A204.1 (cell line): ENCODE data around the gene SBF2.

Experiments used
- FAIRE-seq: peaks from 2 replicates; lab custom pipeline; 2012; peaks lifted over from hg19 to GRCh38; lab: Jason Lieb, UNC

SBF2 gene

DNA sequence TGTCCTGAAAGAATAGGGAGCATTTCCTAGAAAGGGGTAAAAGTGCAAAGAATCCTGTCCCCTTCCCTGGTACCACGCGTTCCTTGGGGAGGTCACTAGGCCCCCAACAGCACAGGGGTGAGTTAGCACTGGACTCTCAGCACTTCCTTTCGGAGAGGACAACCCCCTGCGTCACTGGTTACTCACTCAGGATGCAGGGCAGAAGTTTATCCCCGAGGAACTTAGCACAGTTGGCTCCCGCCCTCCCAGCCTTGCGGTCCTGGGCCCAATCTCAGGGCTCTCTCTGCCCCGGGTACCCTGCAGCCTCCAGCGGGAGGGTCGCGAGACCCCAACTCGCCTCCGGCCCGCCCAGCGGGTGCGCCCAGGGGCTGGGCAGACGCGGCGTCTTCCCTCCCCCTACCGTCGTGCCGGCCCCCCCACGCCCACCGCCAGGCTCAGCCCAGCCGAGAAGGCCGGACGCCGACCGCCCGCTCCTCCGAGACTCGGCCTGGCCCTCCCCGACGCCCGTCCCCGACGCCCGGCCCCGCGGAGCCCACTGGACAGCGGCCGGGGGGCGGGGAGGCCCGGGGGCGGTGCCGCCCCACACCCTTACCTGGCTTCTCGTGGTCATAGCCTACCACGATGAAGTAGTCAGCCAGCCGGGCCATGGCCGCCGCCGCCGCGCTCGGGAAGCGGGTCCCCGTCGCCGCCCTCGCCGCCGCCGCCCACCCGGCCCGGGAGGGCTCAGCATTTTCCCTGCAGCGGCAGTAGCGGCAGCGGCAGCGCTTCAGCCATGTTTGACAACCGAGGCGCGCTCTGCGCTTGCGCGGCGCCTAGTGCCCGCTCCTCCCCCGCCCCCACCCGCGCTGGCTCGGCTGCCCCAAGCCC, at the start of gene SBF2:
Gene SBF2, minus strand, starts transcription at position 797 of the 867 bp plus-strand sequence. Its CDS starts 150 bp downstream, at position 647.
- FAIRE-seq, result no peak

DNA sequence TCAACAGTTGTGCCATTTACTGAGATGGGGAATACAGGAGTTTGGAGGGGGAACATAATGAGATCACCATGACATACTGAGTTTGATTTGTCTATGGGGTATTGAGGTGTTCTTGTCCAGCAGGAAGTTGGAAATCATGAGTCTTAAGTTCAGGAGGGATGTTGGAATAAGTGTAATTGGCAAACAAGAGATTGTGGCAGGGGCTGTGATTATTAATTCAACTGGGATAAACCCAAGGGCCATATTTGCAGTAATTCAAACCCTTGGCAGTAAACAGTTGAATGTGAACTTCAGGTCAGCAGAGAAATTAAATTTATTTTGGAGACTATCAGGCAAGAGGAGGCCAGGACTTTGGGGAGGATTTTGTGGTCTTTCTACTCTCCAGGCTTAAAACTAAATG, 44.3 kb upstream of the SBF2 start:
- no peak for FAIRE-seq

DNA sequence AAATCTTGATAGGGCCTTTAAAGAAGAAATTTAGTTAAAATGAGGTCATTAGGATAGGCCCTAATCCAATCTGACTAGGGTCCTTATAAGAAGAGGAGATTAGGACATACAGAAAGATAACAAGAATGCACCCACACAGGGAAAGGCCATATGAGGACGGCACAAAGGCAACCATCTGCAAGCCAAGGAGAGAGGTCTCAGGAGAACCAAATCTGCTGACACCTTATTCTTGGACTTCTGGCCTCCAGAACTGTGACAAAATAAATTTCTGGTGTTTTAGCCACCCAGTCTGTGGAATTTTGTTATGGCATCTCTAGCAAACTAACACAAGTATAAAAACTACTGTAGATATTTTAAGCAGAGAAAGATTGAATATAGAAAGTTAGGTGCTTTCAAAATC, 39.5 kb upstream of the SBF2 start:
- FAIRE-seq, result no peak

DNA sequence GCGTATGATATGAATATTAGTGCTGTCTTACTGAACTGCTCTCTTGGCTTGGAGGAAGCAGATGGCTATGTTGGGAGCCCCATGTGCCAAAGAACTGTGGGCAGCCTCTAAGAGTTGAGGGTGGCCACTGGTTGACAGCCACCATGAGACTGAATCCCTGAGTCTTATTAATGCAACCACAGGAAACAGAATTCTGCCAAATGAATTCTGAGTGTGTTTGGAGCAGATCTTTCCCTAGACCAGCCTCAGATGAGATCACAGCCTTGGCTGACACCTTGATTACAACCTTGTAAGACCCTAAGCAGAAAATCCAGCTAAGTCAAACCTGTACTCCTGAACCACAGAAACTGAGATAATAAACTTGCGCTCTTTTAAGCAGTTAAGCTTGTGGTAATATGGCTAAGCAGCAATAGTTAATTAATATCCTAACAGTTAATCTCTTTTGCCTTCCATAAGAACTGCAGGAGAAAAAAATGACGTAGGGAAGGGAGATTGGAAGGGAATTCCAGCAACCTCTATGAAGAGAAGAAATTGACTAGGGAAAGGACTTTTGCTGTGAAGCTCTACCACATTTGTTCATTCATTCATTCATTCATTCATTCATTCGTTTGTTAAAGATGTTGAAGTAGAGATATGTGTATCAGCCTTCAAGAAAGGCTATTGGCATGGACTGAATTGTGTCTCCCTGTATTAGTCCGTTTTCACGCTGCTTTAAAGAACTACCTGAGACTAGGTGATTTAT, 37.7 kb upstream of the SBF2 start:
- FAIRE-seq, result no peak

DNA sequence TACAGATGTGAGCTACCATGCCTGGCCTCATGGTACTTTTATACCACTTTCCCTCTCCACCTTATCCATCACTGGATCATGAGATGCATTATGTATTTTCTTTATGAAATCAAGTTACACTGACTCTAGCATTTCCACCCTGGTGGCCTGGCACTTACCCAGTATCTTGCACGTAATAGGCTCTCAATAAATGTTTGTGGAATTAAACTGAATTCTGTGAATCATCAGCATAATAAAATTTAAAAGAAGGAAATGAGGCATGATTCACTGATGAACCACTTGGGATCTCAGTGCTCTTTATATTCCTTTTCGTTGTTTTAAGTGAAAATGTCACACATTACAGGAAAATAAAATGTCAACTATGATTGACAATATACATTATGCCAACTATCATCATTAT, 35.9 kb upstream of the SBF2 start:
- FAIRE-seq, result no peak

DNA sequence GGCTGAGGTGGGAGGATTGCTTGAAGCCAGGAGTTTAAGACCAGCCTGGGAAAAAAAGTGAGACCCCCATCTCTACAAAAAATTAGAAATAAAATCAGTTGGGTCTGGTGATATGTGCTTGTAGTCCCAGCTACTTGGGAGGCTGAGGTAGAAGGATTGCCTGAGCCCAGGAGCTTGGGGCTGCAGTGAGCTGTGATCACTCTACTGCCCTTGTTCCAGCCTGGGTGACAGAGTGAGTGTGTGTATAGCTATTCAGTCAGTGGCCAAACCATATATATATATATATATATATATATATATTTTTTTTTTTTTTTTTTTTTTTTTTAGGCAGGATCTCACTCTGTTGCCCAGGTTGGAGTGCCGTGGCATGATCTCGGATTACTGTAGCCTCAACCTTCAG, 35.3 kb upstream of the SBF2 start:
- FAIRE-seq, result no peak

DNA sequence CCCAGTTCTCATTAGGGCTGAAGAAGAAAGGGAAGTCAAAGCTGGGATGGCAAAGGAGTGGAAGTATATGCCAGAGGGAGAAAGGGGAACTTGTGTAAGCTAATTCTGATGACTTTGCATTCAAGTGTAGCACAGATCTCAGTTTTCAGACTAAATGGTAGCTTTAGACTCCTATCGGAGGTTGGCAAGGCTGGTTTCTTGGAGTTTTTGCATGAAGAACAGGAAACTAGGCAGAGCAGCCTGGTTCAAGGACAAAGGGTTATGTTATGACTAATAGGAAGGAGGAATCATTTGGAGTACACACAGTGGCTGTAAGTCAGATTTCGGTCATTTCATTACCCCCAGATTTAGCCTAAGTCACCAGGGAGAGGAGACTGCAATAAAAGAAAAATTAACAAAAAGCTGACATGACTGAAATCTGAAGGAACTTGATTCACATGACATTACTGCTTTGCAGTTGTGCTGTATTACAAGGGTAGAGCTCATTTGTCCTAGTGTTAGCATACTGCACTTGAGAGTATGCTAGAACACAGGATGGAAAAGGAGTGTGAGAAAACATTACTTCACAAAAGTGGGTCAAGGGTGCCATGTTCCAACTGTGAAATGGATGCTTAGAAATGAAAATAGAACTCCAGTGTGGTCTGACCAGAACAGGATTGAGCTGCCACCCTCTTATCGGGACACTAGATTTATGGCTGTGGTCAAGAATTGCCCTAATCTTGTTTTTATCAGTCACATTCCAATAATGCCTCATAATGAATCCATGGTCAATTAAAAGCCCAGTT, 34.5 kb upstream of the SBF2 start:
- no peak for FAIRE-seq

DNA sequence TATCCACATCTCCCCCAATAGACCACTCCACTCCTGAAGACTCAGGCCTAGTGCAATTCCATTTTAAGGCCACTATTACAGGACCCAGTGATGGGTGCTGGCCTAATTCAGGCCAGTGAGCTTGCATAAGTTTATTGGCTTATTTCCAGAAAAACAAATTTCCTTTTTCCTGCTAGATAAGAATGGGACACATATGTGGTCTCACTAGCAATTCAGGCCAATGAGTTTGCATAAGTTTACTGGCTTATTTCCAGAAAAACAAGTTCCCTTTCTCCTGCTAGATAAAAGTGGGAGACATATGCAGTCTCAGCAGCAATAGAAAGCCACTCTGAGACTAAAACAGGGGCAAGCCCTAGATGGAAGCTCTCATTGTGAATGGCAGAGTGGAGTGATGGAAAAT, 33.2 kb upstream of the SBF2 start:
- FAIRE-seq, result no peak

DNA sequence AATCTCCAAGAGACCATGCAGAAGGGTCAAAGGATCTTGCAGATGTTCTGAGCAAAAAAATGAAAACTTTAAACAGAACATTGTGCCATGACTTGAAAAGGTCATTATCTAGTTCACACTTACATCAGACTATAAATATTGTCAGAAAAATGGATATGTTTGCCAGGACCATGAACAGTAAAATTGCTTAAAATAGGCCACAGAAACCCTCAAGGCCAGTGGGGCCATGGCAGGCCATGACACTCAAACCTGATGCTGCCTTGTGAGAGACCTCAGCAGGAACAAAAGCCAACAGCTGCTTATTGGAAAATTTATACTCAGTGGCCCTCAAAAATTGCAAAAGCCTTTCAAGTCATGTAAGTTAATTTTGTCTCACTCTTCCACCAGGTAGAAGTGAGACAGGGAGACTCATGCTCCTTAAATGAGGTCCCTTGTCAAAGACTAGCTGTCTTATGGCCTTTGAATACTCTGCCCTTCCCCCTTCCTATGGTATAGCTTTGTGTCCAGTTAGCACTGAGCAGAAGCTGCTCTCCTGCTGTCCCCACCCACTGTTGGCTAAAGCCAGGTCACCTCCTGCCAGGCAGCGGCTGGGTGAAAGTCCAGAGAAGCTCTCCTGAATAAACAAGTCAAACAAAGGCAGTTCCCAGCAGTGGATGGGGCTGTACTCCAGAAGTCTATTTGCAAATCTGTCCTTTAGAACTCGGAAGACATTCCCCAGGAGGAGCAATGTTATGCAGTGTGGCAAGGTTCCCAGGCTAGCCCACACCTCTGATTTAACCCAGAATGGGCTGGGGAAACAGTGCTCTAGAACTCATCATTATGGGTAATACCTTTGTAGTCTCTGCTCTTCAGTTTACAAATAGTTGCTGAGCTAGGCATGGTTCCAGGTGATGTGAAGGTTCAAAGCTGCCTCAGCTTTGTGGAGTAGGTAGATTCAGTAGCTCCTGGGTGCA, 32.3 kb upstream of the SBF2 start:
- FAIRE-seq, result no peak

DNA sequence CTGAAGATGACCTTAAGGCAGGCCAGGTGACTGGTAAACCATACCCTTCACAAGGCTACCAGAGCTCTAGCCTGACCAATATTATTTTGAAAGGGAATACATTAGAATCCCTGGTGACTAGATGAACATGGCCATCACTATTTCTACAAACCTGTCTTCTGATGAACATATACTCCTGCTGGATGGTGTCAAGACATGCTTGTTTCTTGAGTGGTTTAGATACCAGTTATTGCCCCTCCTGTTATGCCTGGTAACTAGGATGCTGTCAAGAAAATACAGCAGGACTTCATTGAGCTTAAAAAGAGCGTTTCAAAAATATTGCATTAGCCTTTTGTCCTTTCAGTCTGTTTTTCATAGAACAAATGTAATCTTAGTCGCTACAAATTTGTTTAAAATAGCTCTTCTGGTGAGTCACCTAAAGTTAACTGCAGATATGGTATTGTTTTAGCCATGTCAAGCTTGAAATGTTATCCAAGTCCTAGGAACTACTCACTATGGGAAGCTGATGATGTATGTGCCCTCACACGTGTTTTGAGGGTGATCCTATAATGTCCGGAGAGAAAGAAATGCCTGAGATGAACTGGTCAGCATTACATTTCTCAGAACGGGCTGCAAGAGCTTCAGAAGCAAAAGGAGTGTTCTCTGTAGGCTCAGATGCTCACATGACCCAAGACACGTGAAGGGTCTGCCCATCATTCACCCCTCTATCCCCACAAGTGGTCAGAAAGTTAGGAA, 31.4 kb upstream of the SBF2 start:
- no peak for FAIRE-seq

DNA sequence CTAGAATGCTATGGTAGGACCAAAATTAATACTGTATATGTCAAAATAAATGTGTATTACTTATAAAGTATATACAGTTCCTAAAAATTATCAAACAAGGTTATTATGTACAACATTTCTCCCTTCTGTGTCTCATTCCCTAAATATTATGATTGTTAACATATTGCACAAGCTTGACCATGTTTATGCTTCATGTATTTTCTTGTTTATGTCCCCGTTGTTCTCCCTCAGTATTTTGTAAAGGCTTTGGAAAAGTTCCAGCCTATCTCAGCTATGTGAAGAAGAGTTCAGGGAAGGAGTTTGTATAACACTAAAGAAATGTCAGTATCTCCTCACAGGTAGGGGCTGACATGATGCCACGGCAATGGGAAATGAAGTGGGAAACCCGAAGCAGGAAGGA, 30.5 kb upstream of the SBF2 start:
- no peak for FAIRE-seq

DNA sequence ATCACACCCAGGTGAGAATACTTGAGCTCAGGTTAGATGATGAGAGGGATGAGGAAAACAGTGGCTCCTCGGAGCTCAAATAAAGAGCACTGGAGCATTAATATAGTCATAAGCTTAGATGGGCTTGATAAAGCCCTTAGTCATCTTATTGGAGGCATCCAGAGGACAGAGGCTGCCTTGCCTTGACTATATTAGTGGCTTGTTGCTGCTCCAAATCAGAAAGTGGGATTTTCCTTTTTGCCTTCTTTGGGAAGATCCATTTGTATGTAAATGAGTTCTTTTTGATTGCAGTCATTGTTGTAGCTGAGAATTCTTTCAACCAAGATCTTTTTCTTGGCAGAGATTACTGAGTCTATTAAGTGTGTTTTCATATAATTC, 29.8 kb upstream of the SBF2 start:
- FAIRE-seq, result no peak

DNA sequence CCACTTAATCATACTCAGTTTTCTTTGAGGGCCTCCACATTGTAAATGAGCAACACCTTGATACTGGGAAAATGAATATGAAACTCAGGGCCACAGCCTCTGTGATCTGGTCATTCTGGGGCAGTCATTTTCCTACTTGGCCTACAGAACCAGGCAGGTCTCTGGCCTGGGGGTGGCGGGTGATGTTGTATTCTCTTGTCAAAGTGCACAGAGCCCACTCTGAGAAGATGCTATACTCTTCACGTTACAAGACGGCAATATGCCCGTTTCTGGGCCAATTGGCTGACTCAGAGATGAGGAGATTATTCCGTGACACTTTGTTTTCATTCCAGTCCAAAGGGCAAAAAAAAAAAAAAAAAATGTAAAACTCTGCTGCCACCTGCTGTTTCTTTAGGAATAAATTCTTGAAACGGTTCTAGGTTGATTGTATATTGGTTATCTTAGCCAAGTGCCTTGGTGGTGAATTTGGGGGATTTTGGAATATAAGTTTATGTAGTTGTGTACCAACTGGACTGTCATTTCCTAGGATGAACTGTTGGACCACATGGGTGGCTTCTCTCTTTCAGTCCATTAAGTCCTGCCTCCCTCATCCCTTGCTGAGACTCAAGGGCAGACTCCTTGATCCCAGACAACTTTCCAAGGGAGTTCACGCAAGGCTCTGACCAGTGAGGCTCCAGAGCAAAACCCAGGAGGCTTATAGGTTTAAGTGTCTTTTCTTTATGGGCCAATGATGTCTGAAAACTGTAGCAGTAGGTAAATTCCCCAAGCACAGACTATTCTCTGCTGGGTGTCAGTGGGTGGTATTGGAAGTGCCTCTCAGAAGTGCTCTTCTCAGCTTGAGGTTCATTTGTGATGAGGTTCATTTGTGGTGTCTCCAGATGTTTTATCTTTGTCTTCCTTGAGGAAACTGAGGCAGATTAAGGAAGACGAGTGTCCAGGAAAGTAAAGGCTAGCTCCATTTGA, 29.1 kb upstream of the SBF2 start:
- peak; percentile 96 for FAIRE-seq

DNA sequence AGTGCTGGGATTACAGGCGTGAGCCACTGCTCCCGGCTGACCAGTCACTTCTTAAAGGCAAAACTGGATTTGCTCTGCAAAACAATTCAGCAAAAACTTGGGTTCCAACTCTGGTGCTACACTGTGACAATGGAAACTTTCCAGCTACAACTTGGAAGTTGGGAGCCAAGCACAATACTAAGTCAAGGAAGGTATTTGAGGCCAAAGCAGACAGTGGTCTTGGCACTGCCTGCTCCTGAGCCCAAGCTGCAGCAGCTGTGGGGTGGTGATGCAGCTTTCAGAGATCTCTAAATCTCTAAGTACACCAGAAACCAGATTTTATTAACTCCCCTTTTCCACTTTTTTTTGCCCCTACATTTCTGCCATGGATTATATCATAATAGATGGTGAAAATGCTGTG, 28.4 kb upstream of the SBF2 start:
- FAIRE-seq, result no peak

DNA sequence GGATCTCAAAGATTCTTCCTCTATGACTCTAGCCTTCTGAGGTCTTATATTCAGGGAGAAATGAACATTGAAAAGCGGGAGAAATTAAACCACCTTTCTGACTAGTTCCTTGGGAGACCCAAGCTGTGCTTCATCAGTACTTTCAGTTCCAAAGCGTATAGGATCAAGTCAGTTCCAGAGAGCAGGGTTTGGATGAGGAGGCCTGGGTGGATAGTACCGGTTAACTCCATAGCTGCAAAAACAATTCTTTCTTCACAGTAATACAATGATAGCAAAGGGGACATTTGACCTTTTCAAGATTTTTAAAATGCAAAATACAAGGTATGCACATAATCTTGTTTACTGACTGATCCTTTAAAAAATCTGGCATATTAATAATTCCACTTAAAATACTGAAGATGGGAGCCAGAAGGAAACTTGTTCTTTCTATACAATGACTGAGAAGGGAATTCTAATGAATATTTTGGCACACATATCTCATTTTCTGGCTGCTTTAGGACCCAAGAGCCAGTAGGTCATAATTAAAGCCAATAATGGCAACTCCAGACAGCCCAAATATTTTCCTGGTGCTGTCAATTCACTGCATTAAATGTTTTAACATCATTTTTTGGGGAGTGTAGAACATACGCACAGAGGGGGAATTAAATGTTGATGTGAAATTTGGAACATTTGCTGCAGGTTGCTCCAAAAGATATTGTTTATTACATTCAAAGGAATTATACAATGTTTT, 26.9 kb upstream of the SBF2 start:
- no peak for FAIRE-seq

DNA sequence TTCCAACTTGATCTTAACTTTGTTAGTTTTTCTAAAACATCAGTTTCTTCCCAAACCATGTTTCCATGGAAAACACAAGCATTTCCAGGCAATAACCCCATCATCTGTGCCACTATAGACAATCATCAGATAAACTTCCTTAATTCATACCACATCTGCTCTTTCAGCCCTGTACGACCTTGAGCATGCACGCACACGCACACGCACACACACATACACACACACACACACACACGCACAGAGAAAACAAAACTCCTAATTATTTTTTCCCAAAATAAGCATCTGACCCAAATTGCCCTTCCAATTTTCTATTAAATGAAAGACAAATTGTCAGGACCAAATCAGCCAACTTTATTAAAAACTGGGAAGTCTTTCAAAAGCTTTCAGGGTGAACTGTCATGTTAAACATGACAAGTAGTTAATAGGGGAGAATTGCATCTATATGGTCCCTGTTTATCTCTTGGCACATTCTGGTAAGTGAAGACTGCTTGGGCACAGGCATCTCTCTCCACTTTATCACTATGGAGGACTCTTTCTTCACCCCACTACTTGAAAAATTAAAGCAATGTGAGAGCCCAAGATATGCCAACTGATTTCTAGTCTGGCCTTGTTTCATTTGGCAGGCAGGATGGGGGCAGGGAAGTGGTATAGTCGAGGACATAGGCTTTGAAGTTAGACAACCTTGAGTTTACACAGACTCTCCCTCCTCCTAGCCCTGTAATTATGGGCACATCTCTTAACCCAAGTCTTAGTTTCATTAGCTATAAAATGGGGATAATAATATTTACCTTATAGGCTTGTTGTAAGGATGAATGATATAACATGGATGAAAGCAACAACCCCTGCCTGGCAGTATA, 25.9 kb upstream of the SBF2 start:
- no peak for FAIRE-seq

DNA sequence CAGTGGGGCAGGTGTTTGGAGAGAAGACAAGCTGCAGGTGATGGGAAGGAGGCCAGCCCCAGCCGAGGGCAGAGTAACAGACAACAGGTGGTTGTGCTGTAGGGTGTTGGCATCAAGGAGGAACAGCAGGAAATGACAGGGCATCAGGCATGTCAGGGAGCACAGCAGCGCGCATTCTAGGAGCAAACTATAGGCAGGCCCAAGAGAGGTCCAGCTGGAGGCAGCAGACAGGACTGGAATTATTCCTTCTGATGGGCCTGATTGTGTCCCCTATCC, 24.4 kb upstream of the SBF2 start:
- no peak for FAIRE-seq

DNA sequence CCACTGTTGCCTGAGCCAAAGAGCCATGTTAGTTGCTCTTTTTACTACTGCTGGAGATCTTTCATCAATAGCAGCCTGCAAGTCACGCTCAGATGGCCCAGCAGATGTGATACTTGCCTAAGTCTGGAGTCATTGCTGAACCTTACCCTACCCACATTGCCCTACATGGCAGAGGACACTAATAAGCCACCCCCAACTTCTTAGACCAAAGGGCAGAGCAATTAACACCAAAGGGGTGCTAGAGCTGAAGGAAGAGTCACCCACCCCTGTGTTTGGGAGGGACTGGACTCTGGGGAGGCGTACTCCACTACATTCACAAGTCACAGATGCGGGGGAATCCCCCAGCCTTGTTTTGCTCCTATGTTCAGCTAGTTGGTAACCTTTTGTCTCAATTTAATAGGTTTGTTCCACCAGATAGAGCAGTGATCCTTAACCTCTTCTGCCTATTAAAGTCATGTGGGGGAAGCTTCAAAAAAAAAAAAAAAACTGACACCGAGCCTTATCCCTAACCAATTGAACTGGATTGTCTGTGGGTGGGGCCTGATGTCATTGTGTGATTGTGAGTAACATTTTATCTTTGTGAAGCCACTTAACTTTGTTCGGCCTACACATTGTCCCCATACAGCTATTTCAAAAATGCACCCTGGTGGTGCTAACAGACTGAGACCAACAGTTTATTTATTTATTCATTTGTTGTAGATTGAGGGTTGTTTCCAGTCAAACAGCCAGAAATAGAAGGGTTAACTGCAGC, 23.9 kb upstream of the SBF2 start:
- FAIRE-seq, result no peak
